ENCODE results near the gene S100A1.

GRCh38 chr1:153585006-153585405 lies 43.2 kb upstream of the S100A1 start:
- TF ChIP-seq CTCF (conservative IDR thresholded peaks at IDR 0.05; ENCODE audit: low read length) (no peak), EZH2phosphoT487 (IDR thresholded peaks at IDR 0.05; ENCODE audit: borderline replicate concordance) (no peak)

Data from Loucy (cell line).